GM18861 (cell line): ENCODE data around the gene FAM3D.

ENCODE experiments used
- ATAC-seq: cut with Tn5 transposase; IDR thresholded peaks from one replicate; pipeline ENCODE4 v1.9.1; 2021; ENCODE audit not compliant: unreplicated experiment

Gene FAM3D

GRCh38 chr3:58628823-58629562 is 37.6 kb downstream of the FAM3D start:
- ATAC-seq = no peak

DNA sequence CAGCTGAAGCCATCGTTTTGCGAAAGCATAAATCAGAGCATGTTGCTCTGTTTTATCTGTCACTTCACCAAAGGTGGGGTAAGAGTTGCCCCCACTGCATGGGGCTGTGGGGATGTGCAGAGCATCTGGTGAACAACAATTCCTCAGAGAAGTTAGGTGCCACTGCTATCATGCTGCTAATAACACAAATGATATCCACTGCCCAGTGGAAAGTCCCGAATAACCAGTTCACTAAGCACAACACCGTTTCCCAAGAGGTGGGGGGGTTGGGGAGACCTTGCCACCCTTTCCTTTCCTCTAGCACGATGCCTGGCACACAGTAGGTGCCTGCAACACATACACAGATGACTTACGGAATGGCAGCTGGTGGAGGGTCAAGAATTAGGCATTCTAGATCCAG is 38.6 kb downstream of the FAM3D start:
- ATAC-seq = no peak

DNA sequence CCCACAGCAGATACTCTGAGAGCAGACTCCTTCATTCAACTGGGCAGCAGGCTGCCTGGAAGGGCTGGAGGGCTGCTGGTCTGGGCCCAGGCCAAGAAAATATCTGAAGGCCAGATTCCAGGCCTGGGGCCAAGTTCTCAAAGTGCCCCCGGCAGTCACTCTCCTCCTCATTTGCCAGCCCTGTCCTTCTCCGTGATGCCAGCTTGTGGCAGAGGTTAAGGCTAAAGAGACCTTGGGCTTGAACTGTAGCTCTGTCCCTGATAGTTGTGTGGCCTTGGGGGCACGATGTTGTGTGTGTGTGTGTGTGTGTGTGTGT is 39.0 kb downstream of the FAM3D start:
- ATAC-seq = no peak

- no peak for ATAC-seq
These were observed 39.6 kb downstream of the FAM3D start for GRCh38 chr3:58626841-58627569.

GRCh38 chr3:58625196-58625824 is 41.3 kb downstream of the FAM3D start:
- no peak for ATAC-seq

GRCh38 chr3:58624550-58624949 is 42.0 kb downstream of the FAM3D start:
- no peak for ATAC-seq

DNA sequence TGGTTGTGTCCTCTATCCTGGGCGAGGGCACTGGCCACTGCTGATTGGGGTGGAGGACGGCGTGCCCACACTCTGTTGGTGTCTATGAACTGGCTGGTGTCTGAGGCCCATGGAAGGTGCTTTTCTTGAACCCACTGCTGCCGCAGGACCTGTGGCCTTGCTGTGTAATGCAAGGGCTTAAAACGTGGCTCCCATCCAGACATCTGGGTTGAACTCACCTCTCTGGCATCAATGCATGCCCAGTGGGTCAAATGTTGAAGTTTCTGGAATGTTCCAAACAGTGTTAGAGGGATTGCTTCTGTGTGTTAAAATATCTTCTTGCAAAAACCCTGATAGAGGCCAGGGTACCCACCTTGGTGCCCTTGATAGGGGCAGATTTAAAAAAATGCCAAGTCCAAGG is 42.6 kb downstream of the FAM3D start:
- no peak for ATAC-seq

- no peak for ATAC-seq
These were observed 43.1 kb downstream of the FAM3D start for GRCh38 chr3:58623478-58623877.

- ATAC-seq = no peak
These were observed 43.7 kb downstream of the FAM3D start for GRCh38 chr3:58622892-58623291.

DNA sequence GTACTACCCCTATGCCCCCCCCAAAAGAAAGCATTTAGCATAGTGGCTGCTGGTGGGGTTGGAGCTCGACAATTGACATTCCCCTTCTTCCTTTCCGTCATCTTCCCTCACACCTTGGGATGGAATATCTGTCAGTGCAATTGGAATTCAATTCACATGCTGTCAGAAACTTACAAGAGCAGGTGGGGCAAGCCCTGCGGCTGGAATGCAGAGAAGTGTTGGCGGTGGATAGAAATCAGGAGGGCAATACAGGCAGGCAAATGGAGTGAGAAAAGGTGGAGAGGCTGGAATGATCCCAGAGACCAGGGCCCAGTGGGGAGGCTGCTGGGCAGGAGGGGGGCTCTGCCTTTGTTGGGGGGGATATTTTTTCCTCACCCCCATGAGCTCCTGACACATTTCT is 44.1 kb downstream of the FAM3D start:
- no peak for ATAC-seq

- ATAC-seq = no peak
These were observed 45.3 kb downstream of the FAM3D start for GRCh38 chr3:58621086-58621830.

DNA sequence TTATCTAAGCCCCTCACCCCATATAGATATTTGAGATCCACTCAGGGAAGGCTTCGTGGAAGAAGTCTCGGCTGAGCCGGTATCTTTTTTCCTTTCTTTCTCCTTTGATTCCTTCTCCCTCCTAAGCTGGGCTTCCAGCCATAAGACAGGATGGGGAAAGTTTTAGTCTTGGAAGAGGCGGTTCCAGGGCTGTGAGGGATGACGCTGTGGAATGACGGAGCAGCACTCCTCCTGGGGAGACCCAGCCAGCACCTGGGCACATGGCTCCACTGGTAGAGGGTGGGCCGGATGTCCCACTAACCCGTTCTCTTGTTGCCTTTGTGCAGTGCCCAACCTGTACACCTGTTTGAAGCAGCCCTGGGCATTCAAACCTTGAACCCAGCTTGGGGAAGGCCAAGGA is 46.2 kb downstream of the FAM3D start:
- ATAC-seq = no peak

GRCh38 chr3:58617338-58617761 is 49.2 kb downstream of the FAM3D start:
- ATAC-seq = no peak

GRCh38 chr3:58613236-58614132 is 53.1 kb downstream of the FAM3D start:
- ATAC-seq = no peak

- no peak for ATAC-seq
These were observed 53.7 kb downstream of the FAM3D start for GRCh38 chr3:58612830-58613229.

DNA sequence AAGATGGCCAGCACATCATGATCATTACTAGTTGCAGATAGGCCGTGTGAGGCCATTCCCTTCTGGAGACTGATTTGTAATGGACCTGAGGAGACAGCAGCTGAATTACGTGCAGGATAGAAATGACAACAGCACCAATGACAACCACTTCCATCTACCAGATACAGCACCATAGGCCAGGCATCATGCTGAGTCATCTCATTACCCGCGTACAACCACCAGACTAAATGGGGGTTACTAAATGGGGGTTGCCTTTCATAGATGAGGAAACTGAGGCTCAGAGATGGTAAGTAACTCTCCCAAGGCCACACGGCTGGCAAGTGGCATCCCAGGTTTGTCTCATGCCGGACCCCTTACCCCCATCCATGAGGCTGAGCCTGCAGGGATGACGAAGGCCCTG is 56.6 kb downstream of the FAM3D start:
- no peak for ATAC-seq

GRCh38 chr3:58608648-58609047 is 57.9 kb downstream of the FAM3D start:
- no peak for ATAC-seq

DNA sequence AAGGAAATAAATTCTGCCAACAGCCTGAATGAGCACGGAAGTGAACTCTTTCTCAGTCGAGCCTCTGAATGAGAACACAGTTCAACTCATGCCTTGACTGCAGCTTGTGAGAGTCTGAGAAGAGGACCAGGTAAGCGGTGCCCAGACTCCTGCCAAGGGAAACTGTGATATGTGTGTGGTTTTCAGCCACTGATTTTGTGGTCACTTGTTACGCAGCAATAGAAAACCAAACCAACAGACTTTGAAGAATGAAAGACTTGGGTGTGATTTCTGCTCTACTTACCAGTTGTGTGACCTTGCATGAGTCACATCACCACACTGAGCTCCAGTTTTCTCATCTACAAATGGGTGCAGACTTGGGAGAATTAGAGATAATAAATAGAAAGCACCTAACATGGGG is 58.8 kb downstream of the FAM3D start:
- ATAC-seq = no peak

GRCh38 chr3:58606693-58607092 is 59.9 kb downstream of the FAM3D start:
- ATAC-seq = no peak

GRCh38 chr3:58604031-58604430 is 62.5 kb downstream of the FAM3D start:
- ATAC-seq = no peak

- no peak for ATAC-seq
These were observed 63.0 kb downstream of the FAM3D start for GRCh38 chr3:58603606-58604005.
